DMS 273 (cell line): ENCODE data around the gene KIF5A.

Experiments
- DNase-seq: peaks from one replicate; lab custom pipeline; 2025; ENCODE audit not compliant: unreplicated experiment; lab: John Stamatoyannopoulos, UW

Gene KIF5A

GRCh38 chr12:57628280-57629191 lies 78.7 kb downstream of the KIF5A start:
- no peak for DNase-seq

- DNase-seq, result no peak
These were observed 80.1 kb downstream of the KIF5A start for GRCh38 chr12:57629897-57630471.

GRCh38 chr12:57630891-57631433 lies 81.1 kb downstream of the KIF5A start:
- DNase-seq, result no peak

- no peak for DNase-seq
These were observed 81.8 kb downstream of the KIF5A start for GRCh38 chr12:57631566-57632072.

- DNase-seq, result peak; percentile 51
These were observed 82.5 kb downstream of the KIF5A start for GRCh38 chr12:57632073-57632957.

- peak; percentile 89 for DNase-seq
These were observed 83.4 kb downstream of the KIF5A start, which contains the start of gene B4GALNT1 for GRCh38 chr12:57632958-57633840. Gene B4GALNT1 (minus strand): TSS chr12:57633201. CDS start chr12:57632132, 1,069 bp downstream.
